Loucy (cell line): ENCODE measurements around the gene INTS14.
"Not testable (repeated sequence)": the region's sequence is repeated elsewhere in the genome, so short reads cannot be mapped to it uniquely, and the experiment has no call there.

Experiments used
- H2AFZ ChIP-seq: fragments of 200-600 bp; sonication (generic); 2 replicates; pipeline ENCODE4 v1.6.0; 2016; ENCODE audit warnings: antibody characterized with exemption, mild to moderate bottlenecking, low read length, moderate library complexity
- H3F3A ChIP-seq: fragments of 200-600 bp; 2 replicates; pipeline ENCODE4 v1.6.0; 2016; ENCODE audit warnings: antibody characterized with exemption, low read depth, mild to moderate bottlenecking
- H3K27me3 ChIP-seq: fragments of 200-600 bp; sonication (generic); 2 replicates; pipeline ENCODE4 v1.6.1; 2014; ENCODE audit warnings: low read length, mild to moderate bottlenecking; ENCODE audit not compliant: insufficient read depth, poor library complexity, severe bottlenecking
- H3K36me3 ChIP-seq: fragments of 200-600 bp; sonication (generic); 2 replicates; pipeline ENCODE4 v1.6.1; 2016; ENCODE audit warnings: low read length; ENCODE audit not compliant: insufficient read depth
- H3K4me1 ChIP-seq: fragments of 200-600 bp; sonication (generic); 2 replicates; pipeline ENCODE4 v1.5.1; 2014; ENCODE audit warnings: low read length, mild to moderate bottlenecking; ENCODE audit not compliant: insufficient read depth, poor library complexity, severe bottlenecking
- H3K4me2 ChIP-seq: fragments of 200-600 bp; sonication (generic); 2 replicates; pipeline ENCODE4 v1.6.0; 2014; ENCODE audit warnings: antibody characterized with exemption, low read length, low read depth, mild to moderate bottlenecking; ENCODE audit not compliant: poor library complexity, severe bottlenecking
- H3K4me3 ChIP-seq: fragments of 200-600 bp; sonication (generic); 2 replicates; pipeline ENCODE4 v1.5.1; 2014; ENCODE audit warnings: low read length, mild to moderate bottlenecking, mixed read lengths; ENCODE audit not compliant: poor library complexity, severe bottlenecking
- H3K79me2 ChIP-seq: fragments of 200-600 bp; sonication (generic); 2 replicates; pipeline ENCODE4 v1.6.1; 2014; ENCODE audit warnings: low read length; ENCODE audit not compliant: insufficient read depth
- H3K9ac ChIP-seq: fragments of 200-600 bp; sonication (generic); 2 replicates; pipeline ENCODE4 v1.6.0; 2014; ENCODE audit warnings: mild to moderate bottlenecking, low read depth, low read length, moderate library complexity; ENCODE audit not compliant: poor library complexity, severe bottlenecking
- H3K9me2 ChIP-seq: fragments of 200-600 bp; sonication (generic); replicated peaks from 2 replicates; pipeline ENCODE4 v1.6.1; 2016; ENCODE audit warnings: low read depth, low read length, mixed read lengths
- H3K9me3 ChIP-seq: fragments of 200-600 bp; sonication (generic); 2 replicates; pipeline ENCODE4 v1.6.1; 2014; ENCODE audit warnings: mild to moderate bottlenecking, antibody characterized with exemption, low read length, low read depth; ENCODE audit not compliant: insufficient read depth
- H4K20me1 ChIP-seq: fragments of 200-600 bp; sonication (generic); 2 replicates; pipeline ENCODE4 v1.6.0; 2014; ENCODE audit warnings: antibody characterized with exemption, low read length, mild to moderate bottlenecking; ENCODE audit not compliant: insufficient read depth, poor library complexity, severe bottlenecking
- EZH2phosphoT487 ChIP-seq: fragments of 200-600 bp; IDR thresholded peaks from 2 replicates; pipeline ENCODE4 v1.6.1; 2018; ENCODE audit warnings: antibody characterized with exemption, mild to moderate bottlenecking, moderate library complexity, borderline replicate concordance
- TF ChIP-seq, protein P1 (sequence below): fragments of 200-600 bp; sonication (generic); conservative IDR thresholded peaks from 2 replicates; pipeline ENCODE4 v1.5.1; 2014; ENCODE audit warnings: mild to moderate bottlenecking, antibody characterized with exemption, low read length

INTS14 gene

DNA sequence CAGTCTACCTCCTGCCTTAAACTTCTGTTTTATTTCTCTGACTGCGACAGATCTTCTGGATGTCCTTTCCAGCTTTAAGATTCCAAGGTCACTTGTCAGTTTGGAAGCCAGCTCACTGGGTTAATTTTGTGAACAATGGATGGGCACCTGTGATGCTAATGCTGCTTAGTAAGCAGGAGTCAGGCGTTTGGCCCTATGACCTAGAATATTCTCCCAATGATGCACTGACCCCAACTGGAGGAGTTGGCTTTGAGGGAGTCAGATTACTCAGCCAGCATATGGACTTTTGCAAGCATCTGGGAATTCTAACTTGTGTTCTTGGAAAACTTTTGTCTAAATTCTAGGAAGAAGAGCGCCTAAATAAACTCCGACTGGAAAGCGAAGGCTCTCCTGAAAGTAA, 52.6 kb downstream of the INTS14 start:
- Histone ChIP-seq H3K4me3 (no peak overlapping the region), H3K79me2 (peaks cover 28% of the 10 kb centered on the region; the same call in 1 of the 2 replicates), H2AFZ (no peak overlapping the region), H3K27me3 (no peaks in the 10 kb centered on the region), H3K9ac (no peak overlapping the region), H3K9me3 (no peaks in the 10 kb centered on the region), H3K9me2 (no peaks in the 10 kb centered on the region), H4K20me1 (peaks cover 5% of the 10 kb centered on the region), H3F3A (no peaks in the 10 kb centered on the region), H3K36me3 (peaks cover 97% of the 10 kb centered on the region; the same call in 1 of the 2 replicates), H3K4me1 (no peaks in the 10 kb centered on the region), H3K4me2 (no peak overlapping the region)
- TF ChIP-seq EZH2phosphoT487: no peak
- TF ChIP-seq, protein P1, sequence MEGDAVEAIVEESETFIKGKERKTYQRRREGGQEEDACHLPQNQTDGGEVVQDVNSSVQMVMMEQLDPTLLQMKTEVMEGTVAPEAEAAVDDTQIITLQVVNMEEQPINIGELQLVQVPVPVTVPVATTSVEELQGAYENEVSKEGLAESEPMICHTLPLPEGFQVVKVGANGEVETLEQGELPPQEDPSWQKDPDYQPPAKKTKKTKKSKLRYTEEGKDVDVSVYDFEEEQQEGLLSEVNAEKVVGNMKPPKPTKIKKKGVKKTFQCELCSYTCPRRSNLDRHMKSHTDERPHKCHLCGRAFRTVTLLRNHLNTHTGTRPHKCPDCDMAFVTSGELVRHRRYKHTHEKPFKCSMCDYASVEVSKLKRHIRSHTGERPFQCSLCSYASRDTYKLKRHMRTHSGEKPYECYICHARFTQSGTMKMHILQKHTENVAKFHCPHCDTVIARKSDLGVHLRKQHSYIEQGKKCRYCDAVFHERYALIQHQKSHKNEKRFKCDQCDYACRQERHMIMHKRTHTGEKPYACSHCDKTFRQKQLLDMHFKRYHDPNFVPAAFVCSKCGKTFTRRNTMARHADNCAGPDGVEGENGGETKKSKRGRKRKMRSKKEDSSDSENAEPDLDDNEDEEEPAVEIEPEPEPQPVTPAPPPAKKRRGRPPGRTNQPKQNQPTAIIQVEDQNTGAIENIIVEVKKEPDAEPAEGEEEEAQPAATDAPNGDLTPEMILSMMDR: no peak

DNA sequence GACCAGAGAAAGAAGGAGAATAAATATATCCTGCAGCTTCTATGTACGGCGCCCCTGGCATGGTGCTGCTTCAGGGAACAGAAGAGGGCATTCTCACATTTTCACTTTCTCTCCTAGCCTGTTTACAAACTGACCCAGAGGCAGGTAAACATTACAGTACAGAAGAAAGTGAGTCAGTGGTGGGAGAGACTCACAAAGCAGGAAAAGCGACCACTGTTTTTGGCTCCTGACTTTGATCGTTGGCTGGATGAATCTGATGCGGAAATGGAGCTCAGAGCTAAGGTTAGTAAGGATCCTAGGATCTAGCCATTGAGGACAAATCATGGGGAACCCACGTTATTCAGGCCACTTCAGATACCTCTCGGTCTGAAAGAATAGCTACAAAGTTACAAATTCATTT, 54.3 kb downstream of the INTS14 start:
- Histone ChIP-seq H4K20me1 (peaks cover 13% of the 10 kb centered on the region), H3K79me2 (peaks cover 35% of the 10 kb centered on the region), H2AFZ (no peak overlapping the region), H3K4me2 (no peak overlapping the region), H3K4me3 (no peak overlapping the region), H3K27me3 (no peaks in the 10 kb centered on the region), H3K9ac (no peak overlapping the region), H3K9me2 (no peaks in the 10 kb centered on the region), H3K4me1 (no peaks in the 10 kb centered on the region), H3K36me3 (peaks cover 83% of the 10 kb centered on the region; the same call in 1 of the 2 replicates), H3F3A (no peaks in the 10 kb centered on the region), H3K9me3 (no peaks in the 10 kb centered on the region)
- TF ChIP-seq, protein P1: no peak

DNA sequence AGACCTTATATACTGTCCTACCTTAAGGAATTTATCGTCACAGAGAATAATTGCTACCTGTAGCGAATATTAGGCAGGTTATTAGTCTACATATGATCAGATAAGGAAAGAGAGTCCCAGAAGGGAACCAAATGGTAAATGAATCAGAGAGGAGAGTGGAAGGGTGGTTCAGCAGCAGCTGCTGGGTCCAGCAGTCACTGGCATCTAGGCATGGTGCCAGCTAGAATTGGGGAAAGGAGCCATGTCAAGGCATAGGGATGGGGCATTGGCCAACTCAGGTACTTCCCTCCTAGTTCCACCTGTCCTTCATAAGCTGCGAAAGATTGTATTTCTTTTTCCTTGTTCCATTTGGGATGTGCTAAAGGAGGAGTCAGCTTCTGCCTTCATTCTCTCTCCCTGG, 57.2 kb downstream of the INTS14 start:
- no peak for TF ChIP-seq EZH2phosphoT487
- TF ChIP-seq, protein P1: no peak
- Histone ChIP-seq H4K20me1 (peaks cover 43% of the 10 kb centered on the region), H3K36me3 (peaks cover 54% of the 10 kb centered on the region; the same call in 1 of the 2 replicates)

DNA sequence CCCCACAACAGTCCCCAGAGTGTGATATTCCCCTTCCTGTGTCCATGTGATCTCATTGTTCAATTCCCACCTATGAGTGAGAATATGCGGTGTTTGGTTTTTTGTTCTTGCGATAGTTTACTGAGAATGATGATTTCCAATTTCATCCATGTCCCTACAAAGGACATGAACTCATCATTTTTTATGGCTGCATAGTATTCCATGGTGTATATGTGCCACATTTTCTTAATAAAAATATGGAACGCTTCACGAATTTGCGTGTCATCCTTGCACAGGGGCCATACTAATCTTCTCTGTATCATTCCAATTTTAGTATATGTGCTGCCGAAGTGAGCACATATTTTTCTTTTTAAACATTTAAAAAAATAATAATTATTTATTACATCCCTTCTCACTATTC, 58.1 kb downstream of the INTS14 start:
- H3K9ac ChIP-seq, H3K4me1 ChIP-seq, H3K27me3 ChIP-seq, H3K4me2 ChIP-seq, H2AFZ ChIP-seq, H3K9me3 ChIP-seq, H3F3A ChIP-seq, H3K9me2 ChIP-seq, H3K4me3 ChIP-seq: not testable (repeated sequence)
- peaks cover 45% of the 10 kb centered on the region; the same call in 1 of the 2 replicates for H3K36me3 ChIP-seq
- peaks cover 51% of the 10 kb centered on the region for H4K20me1 ChIP-seq
- peaks cover 62% of the 10 kb centered on the region for H3K79me2 ChIP-seq

More for the DNA sequence above, 57.2 kb downstream of the INTS14 start:
- no peaks in the 10 kb centered on the region for H3F3A ChIP-seq
- H3K4me3 ChIP-seq: no peak overlapping the region
- H3K79me2 ChIP-seq: peaks cover 53% of the 10 kb centered on the region
- H3K27me3 ChIP-seq: no peaks in the 10 kb centered on the region
- no peak overlapping the region for H3K4me2 ChIP-seq
- H3K9ac ChIP-seq: no peak overlapping the region
- no peaks in the 10 kb centered on the region for H3K9me2 ChIP-seq
- no peaks in the 10 kb centered on the region for H3K9me3 ChIP-seq
- H3K4me1 ChIP-seq: no peaks in the 10 kb centered on the region
- no peak overlapping the region for H2AFZ ChIP-seq
